Cardiac muscle cell (in vitro differentiated cells and primary cell): ENCODE results near the gene OR52E4. TPM values are rescaled to one million over a fixed set of nuclear protein-coding genes. Genes with fewer than 3 reads are reported as not detected.

Experiments used
- DNase-seq, 2 donors: peaks; one replicate each; pipeline versions ENCODE4 v3.0.0 to v3.0.0-alpha.2; 2010 to 2017; ENCODE audit warnings: low read depth in 1 of 2, low spot score in 1 of 2
- H3K27ac ChIP-seq: fragments of 200-600 bp; sonication (generic); 2 replicates; pipeline ENCODE4 v1.5.1; 2016
- H3K27me3 ChIP-seq: fragments of 200-600 bp; sonication (generic); 2 replicates; pipeline ENCODE4 v1.6.0; 2016; ENCODE audit warnings: control low read depth
- H3K36me3 ChIP-seq: fragments of 200-600 bp; sonication (generic); 2 replicates; pipeline ENCODE4 v1.5.1; 2016; ENCODE audit warnings: control low read depth
- H3K4me1 ChIP-seq: fragments of 200-600 bp; sonication (generic); 2 replicates; pipeline ENCODE4 v1.8.1; 2017; ENCODE audit warnings: low read depth, mild to moderate bottlenecking, mixed run types
- H3K4me3 ChIP-seq: fragments of 200-600 bp; sonication (generic); 2 replicates; pipeline ENCODE4 v1.5.1; 2016; ENCODE audit warnings: mild to moderate bottlenecking
- H3K9me3 ChIP-seq: fragments of 200-600 bp; sonication (generic); 2 replicates; pipeline ENCODE4 v1.5.1; 2017; ENCODE audit warnings: low read depth, mild to moderate bottlenecking, control low read depth
- CTCF ChIP-seq: IDR thresholded peaks from 2 replicates; pipeline ENCODE4 v1.5.1; 2012; ENCODE audit warnings: low read depth, mild to moderate bottlenecking, low read length
- polyA plus RNA-seq: library from polyadenylated mRNA; unstranded; fragments of >200 nt; fragmentation: Nextera tagmentation; extraction: Ambion mirVana; gene quantifications from 2 replicates; pipeline ENCODE4 v1.2.1, GENCODE V29; 2016
- total RNA-seq: library from RNA; depleted of rRNA; stranded (reverse); fragments of >200 nt; gene quantifications from 2 replicates; pipeline ENCODE4 v1.2.3, GENCODE V29; 2016

OR52E4 gene
- total and polyA plus RNA-seq, 2 experiments from 2014 or later, result not detected

DNA sequence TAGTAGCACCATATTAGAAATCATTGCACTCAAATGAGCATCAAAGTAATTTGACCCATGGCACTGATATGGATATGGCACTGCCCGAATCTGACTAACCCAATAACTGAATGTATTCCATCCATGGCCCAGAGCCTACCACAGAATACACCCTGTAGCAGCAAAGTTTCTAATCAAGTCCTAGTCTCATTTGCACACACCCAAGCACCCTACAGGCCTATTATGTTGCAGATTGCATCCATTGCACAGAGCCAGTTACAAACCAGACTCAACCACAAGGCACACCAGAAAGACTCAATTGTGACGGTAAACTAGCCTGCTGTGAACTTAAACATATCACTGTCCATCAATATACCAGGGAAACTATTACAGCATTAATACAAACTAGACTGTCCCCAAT lies 19.1 kb downstream of the OR52E4 start:
- no peak for DNase-seq
- no peaks in the 10 kb centered on the region for H3K36me3 ChIP-seq
- no peak overlapping the region for H3K27ac ChIP-seq
- no peak for TF ChIP-seq CTCF
- H3K4me1 ChIP-seq, result no peaks in the 10 kb centered on the region
- no peaks in the 10 kb centered on the region for H3K9me3 ChIP-seq
- H3K4me3 ChIP-seq, result no peak overlapping the region
- no peaks in the 10 kb centered on the region for H3K27me3 ChIP-seq

DNA sequence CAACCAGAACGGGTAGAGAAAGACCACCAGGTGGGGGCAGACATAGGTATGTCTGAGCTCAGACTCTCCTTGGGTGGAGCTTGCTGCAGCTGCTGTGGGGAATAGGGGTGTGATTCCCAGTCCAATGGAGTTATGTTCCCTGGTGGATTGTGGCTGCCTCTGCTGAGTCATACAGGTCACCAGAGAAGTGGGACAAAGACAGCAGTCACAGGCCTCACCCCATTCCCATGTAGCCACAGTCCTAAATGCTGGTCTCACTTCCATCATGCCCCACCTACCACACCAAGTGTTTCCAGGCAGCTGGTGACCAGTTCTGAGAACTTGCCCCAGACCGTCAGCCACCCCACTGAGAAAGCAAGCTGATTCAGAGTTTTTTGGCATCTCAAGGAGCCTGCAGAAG lies 30.1 kb downstream of the OR52E4 start:
- no peaks in the 10 kb centered on the region for H3K4me1 ChIP-seq
- no peaks in the 10 kb centered on the region for H3K27me3 ChIP-seq
- H3K36me3 ChIP-seq, result no peaks in the 10 kb centered on the region
- no peaks in the 10 kb centered on the region for H3K9me3 ChIP-seq
- H3K4me3 ChIP-seq, result no peak overlapping the region
- no peak for DNase-seq
- no peak for TF ChIP-seq CTCF
- H3K27ac ChIP-seq, result no peak overlapping the region

- Histone ChIP-seq H3K4me1 (no peaks in the 10 kb centered on the region), H3K9me3 (no peaks in the 10 kb centered on the region), H3K36me3 (no peaks in the 10 kb centered on the region), H3K27me3 (no peaks in the 10 kb centered on the region), H3K27ac (no peak overlapping the region), H3K4me3 (no peak overlapping the region)
- DNase-seq, result no peak
- TF ChIP-seq CTCF, result no peak
Measured at GRCh38 chr11:5922749-5923426, 42.5 kb downstream of the OR52E4 start.

- H3K4me3 ChIP-seq, result no peak overlapping the region
- DNase-seq, result no peak
- H3K27ac ChIP-seq, result no peak overlapping the region
- no peaks in the 10 kb centered on the region for H3K9me3 ChIP-seq
- H3K27me3 ChIP-seq, result no peaks in the 10 kb centered on the region
- no peaks in the 10 kb centered on the region for H3K36me3 ChIP-seq
- TF ChIP-seq CTCF, result no peak
- H3K4me1 ChIP-seq, result no peaks in the 10 kb centered on the region
Measured at GRCh38 chr11:5923427-5923776, 43.0 kb downstream of the OR52E4 start.

GRCh38 chr11:5923794-5924193 lies 43.4 kb downstream of the OR52E4 start:
- no peak for TF ChIP-seq CTCF
- H3K4me3 ChIP-seq, result no peak overlapping the region
- no peak overlapping the region for H3K27ac ChIP-seq
- H3K4me1 ChIP-seq, result no peaks in the 10 kb centered on the region
- no peaks in the 10 kb centered on the region for H3K36me3 ChIP-seq
- no peak for DNase-seq
- no peaks in the 10 kb centered on the region for H3K9me3 ChIP-seq
- no peaks in the 10 kb centered on the region for H3K27me3 ChIP-seq

GRCh38 chr11:5928271-5928670 lies 47.8 kb downstream of the OR52E4 start:
- no peaks in the 10 kb centered on the region for H3K36me3 ChIP-seq
- H3K9me3 ChIP-seq, result no peaks in the 10 kb centered on the region
- H3K4me1 ChIP-seq, result no peaks in the 10 kb centered on the region
- no peak overlapping the region for H3K4me3 ChIP-seq
- TF ChIP-seq CTCF, result no peak
- no peak overlapping the region for H3K27ac ChIP-seq
- no peaks in the 10 kb centered on the region for H3K27me3 ChIP-seq
- DNase-seq, result no peak
